Measurements from ENCODE around the gene NUCB1. TPM values are rescaled to one million over a fixed set of nuclear protein-coding genes. Genes with fewer than 3 reads are reported as not detected.
A peak's percentile ranks its signal among the peaks of the same experiment; 100 is the strongest.
"Not testable (repeated sequence)": the region's sequence is repeated elsewhere in the genome, so short reads cannot be mapped to it uniquely, and the experiment has no call there.

Gene NUCB1
- total RNA-seq, 1 donor from 2014 or later = 160 TPM

DNA sequence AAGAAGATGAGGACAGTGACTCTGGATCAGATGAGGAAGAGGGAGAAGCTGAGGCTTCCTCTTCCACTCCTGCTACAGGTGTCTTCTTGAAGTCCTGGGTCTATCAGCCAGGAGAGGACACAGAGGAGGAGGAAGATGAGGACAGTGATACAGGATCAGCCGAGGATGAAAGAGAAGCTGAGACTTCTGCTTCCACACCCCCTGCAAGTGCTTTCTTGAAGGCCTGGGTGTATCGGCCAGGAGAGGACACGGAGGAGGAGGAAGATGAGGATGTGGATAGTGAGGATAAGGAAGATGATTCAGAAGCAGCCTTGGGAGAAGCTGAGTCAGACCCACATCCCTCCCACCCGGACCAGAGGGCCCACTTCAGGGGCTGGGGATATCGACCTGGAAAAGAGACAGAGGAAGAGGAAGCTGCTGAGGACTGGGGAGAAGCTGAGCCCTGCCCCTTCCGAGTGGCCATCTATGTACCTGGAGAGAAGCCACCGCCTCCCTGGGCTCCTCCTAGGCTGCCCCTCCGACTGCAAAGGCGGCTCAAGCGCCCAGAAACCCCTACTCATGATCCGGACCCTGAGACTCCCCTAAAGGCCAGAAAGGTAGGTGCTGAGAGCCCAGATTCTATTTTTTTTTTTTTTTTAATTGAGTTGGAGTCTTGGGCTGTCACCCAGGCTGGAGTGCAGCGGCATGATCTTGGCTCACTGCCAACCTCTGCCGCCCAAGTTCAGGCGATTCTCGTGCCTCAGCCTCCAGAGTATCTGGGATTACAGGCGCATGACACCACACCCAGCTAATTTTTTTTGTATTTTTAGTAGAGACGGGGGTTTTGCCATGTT, 25.6 kb upstream of the NUCB1 start:
- peak; percentile 61 for DNase-seq (ENCODE audit: low spot score)

DNA sequence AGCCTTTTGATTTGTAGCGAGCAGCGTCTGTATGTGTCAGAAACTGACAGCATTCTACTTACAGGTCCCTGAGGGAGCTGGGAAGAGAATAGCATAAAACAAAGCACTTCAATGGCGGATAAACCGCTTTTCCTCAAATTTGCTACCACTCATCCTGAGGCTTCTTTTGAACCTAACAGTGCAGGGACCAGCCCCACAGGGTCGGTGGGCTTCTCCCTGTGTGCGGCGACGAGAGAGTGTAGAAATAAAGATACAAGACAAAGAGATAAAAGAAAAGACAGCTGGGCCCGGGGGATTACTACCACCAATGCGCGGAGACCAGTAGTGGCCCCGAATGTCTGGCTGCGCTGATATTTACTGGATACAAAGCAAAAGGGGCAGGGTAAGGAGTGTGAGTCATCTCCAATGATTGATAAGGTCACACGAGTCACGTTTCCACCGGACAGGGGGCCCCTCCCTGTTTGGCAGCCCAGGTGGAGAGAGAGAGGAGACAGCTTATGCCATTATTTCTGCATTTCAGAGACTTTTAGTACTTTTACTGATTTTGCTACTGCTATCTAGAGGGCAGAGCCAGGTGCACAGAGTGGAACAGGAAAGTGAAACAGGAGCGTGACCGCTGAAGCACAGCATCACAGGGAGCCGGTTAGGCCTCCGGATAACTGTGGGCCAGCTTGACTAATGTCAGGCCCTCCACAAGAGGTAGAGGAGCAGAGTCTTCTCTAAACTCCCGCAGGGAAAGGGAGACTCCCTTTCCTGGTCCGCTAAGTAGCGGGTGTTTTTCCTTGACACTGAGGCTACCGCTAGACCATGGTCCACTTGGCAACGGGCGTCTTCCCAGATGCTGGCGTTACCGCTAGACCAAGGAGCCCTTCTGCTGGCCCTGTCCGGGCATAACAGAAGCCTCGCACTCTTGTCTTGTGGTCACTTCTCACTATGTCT, 23.8 kb upstream of the NUCB1 start:
- DNase-seq (ENCODE audit: low spot score) = peak; percentile 28

DNA sequence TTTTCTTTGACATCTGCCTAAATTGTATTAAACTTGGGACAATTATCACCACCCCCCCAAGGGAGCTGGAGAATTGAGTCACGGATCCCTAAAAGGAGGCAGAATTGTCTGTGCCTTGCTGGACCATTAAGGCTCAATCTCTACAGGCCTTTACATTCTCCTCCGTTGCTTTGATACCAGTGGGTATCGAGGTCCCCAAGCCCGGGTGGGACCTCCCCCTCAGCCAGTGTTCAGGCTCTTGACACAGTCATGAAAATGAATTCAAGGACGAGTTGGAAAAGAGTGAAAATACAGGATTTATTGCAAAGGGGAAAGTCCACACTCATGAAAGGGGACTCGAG, 22.3 kb upstream of the NUCB1 start:
- DNase-seq (ENCODE audit: low spot score) = no peak

DNA sequence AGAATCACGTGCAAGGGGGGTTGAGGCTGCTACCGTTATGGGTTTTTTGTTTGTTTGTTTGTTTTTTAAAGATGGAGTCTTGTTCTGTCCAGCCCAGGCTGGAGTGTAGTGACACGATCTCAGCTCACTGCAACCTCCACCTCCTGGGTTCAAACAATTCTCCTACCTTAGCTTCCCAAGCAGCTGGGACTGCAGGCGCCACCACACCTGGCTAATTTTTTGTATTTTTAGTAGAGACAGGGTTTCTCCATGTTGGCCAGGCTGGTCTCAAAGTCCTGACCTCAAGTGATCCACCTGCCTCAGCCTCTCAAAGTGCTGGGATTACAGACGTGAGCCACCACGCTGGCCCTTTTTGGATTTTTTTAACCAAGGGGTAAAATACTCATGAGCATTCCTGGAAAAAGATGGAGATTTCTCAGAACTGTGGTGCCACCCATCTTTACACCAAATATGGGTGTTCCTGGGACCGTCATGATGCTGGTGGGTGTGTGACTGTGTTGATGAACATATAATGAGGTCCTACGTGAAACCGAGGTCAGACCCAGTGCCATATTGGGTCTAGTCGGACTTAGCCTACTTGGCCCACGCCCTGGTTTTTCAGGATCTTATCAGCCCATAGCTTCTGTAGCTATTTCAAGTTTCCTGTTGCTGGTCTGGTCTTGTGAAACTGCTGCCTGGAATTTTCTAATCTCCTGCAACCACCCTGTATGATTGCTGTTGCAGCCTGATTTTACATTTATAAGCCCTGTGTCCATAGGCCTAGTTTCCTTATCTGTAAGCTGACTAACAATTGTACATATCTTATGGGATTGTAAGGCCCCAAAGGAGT, 21.7 kb upstream of the NUCB1 start:
- DNase-seq (ENCODE audit: low spot score) = peak; percentile 90

DNA sequence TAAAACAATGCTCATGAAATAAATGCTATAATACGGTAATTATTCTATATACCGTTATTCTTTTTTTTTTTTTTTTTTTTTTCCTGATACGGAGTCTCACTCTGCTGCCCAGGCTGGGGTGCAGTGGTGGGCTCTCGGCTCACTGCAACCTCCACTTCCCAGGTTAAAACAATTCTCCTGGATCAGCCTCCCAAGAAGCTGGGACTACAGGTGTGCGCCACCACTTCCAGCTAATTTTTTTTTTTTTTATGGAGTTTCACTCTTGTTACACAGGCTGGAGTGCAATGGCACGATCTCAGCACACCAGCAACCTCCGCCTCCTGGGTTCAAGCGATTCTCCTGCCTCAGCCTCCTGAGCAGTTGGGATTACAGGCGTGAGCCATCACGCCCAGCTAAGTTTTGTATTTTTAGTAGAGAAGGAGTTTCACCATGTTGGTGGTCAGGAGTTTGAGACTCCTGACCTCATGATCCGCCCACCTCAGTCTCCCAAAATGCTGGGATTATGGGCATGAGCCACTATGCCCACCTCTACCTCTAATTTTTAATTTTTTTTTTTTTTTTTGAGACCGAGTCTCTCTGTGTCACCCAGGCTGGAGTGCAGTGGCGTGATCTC, 21.0 kb upstream of the NUCB1 start:
- no peak for DNase-seq (ENCODE audit: low spot score)

DNA sequence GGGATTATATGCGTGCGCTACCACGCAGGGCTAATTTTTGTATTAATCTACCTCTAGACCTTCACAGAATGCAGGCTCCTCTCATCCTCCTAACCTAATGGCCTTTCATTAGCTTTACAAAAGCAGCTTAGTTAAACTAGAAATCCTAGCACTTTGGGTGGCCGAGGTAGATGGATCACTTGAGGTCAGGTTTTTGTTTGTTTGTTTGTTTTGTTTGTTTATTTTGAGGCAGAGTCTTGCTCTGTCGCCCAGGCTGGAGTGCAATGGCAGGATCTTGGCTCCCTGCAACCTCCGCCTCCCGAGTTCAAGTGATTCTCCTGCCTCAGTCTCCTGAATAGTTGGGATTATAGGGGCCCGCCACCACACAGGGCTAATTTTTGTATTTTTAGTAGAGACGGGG, 20.4 kb upstream of the NUCB1 start:
- not testable (repeated sequence) for DNase-seq (ENCODE audit: low spot score)

DNA sequence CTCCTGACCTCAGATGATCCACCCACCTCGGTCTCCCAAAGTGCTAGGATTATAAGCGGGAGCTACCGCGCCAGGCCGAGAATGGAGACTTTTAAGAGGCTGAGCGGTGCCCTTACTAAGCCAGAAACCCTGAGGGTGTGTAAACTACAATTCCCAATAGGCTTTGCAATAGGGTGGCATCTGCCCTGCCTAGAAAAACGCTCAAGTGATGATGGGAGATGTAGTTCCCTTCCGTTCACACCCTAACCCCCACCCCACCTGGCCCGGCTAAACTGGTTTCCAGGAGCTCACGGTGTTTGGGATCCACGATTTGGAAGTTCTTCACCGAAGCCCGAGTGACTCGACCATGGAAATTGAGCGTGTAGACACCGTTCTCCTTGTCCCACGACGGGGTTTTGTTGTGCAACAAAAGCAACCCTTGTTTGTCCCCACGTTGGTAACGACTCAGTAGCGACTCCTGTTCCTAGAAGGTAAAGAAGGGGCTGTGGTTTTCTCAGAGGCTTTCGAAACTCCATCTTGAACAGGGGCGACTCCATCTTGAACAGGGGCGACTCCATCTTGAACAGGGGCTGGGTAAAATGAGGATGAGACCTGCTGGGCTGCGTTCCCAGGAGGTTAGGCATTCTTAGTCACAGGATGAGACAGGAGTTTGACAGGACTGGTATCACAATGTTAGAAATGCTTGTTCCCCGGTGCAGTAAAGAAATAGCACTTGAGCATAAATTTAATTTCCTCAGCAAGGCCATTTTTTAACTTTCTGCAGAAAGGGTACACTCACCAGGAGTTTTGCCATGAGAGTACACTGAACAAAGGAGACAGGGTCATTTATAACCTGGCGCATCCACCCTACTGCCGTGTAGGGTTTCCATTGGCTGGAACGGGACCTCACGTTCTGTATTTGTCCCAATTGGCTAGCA, 18.1 kb upstream of the NUCB1 start:
- DNase-seq (ENCODE audit: low spot score) = peak; percentile 38

DNA sequence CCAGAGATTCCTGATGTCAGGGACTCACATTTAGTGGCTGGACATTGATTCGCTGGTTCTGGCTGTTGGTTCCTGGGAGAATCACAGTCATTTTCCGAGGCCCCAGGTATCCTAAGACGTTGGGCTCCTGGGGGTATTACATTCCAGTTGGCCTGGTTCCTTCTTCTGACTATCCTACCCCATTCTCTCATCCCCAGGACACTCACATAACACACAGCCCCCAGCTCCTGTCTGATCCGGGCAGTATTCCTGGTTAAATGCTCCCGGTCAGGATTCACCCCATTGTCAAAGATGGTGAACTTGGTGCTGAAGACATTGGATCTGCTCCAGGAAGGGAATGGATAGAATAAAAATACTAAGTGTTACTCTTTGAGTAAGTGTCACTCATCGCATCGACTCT, 16.4 kb upstream of the NUCB1 start:
- DNase-seq (ENCODE audit: low spot score) = no peak

DNA sequence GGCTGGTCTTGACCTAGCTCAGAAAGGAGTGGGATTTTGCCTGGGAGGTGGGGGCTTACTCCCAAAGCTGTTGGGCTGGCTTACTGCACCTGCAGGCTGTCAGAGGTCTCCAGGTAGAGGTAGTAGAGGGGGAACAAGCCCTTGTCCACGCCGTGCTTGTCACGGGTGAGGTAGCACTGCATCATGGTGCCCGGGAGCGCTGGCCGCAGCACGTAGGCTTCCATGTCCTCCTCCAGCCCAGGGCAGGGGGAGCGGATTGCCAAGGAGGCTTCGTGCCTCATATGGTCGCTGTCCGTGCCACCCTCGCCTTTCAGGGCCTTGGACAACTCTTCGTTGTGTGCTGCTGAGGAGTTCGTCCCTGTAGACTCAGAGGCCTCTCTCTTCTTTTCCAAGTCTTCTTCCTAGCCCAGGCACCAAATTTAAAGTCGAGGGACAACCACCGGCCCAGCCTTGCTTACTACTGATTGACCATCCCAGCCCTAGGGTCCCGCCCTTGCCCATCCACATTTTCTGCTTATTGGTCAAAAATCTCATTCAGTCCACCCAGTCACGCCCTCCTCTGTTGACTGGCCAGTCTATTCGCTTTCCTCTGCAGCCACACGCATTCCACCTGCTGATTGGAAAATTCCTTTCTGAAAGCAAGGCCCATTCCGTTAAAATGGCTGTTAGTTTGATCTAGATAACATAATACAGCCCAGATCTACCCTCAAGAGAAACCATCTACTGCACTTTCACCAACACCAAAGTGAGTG, 12.1 kb upstream of the NUCB1 start:
- no peak for DNase-seq (ENCODE audit: low spot score)

DNA sequence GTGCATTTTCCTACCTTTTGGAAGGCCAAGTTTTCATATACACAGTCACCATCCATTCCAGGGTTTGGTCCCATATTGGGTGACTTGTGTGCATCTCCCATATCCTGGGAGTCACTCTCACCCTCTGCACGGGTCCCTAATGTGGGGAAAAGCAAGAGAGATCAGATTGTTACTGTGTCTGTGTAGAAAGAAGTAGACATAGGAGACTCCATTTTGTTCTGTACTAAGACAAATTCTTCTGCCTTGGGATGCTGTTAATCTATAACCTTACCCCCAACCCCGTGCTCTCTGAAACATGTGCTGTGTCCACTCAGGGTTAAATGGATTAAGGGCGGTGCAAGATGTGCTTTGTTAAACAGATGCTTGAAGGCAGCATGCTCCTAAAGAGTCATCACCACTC, 10.6 kb upstream of the NUCB1 start:
- not testable (repeated sequence) for DNase-seq (ENCODE audit: low spot score)

DNA sequence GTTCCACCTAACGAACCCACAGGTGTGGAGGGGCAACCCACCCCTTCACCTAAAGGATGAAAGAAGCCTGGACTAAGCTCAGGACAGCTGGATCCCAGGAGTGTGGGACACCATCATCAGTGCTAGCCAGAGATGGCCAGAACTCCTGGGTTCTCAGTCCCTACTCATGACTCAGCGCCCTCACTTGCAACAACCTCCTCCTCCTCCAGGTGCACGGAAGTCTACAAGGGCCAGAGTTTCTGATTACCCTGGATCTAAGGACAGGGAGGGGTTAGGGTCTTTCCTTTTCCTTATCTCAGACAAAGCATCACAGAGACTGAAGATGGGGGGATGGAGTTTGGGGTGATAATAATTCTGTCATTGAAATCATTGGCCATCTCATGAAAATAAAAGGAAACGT, 9.6 kb upstream of the NUCB1 start:
- DNase-seq (ENCODE audit: low spot score) = no peak

DNA sequence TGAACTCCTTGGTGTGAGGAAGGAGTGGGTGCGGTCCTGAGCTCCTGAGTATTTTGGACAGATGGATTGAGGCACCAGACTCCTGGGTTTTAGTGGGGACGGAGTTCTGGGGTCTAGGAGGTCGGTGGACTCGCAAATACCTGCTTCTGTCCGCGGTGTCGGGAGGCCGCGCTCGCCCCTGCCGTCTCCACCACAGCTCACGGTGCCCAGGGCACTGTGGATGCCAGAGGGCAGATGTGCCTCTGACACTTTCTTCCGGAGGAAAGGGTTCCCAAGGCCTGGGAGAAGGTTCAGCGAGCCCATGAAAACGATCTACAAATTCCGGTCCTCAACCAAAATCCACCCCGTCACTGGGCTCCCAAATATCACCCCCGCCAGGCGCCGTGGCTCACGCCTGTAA, 4.9 kb upstream of the NUCB1 start:
- no peak for DNase-seq (ENCODE audit: low spot score)

DNA sequence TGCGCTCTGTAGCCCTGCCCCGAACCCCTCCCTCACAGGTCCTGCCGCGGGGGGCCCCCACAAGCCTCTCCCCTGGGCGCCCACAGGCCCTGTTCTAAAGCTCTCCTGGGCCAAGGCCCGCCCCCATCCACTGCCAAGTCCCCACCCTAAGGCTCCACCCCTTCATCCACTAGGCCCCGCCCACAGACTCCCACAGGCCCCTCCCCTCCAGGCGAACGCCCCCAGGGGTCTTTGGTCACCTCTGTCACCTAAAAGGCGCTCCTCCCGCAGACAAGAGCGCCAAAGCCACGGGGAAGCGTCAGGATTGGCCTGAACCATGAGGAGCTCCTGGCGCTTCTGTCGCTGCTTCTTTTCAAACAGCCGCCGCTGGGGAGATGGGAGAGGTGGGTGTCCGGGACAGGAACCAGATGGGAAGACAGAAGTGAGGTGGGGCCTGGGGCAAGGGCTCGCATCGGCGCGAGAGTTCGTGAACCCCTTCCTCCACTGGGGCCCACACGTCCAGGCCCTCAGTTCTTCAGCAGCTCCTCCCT, 3.9 kb upstream of the NUCB1 start:
- DNase-seq (ENCODE audit: low spot score) = peak; percentile 75

DNA sequence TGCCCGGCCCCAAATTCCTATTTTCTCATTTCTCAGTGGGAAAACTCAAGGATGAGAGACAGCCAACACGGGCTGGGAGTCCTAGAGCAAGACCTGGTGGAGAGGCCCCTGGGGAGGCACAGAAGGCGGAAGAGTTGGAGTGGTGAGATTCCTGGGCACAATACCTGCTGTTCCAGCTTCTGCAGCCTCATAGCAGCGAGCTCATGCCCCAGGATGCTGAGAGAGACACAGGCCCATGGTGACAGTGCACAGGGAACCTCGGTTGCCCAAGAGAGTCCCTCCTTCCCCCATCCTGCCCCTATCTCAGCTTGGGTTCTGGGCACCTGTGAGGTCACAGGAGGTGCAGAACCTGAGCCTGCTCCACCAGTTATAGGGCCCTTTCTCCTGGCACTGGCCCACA, 2.9 kb upstream of the NUCB1 start:
- DNase-seq (ENCODE audit: low spot score) = no peak

DNA sequence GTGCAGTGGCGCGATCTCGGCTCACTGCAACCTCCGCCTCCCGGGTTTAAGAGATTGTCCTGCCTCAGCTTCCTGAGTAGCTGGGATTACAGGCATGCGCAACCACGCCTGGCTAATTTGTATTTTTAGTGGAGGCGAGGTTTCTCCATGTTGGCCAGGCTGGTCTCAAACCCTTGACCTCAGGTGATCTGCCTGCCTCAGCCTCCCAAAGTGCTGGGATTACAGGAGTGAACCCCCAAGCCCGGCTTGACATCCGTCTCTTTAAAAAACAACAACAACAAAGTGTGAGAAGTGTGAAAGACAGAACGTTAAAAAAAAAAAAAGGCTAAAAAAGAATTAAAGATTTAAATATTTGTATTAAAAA, 744 bp upstream of the NUCB1 start:
- DNase-seq (ENCODE audit: low spot score) = not testable (repeated sequence)

DNA sequence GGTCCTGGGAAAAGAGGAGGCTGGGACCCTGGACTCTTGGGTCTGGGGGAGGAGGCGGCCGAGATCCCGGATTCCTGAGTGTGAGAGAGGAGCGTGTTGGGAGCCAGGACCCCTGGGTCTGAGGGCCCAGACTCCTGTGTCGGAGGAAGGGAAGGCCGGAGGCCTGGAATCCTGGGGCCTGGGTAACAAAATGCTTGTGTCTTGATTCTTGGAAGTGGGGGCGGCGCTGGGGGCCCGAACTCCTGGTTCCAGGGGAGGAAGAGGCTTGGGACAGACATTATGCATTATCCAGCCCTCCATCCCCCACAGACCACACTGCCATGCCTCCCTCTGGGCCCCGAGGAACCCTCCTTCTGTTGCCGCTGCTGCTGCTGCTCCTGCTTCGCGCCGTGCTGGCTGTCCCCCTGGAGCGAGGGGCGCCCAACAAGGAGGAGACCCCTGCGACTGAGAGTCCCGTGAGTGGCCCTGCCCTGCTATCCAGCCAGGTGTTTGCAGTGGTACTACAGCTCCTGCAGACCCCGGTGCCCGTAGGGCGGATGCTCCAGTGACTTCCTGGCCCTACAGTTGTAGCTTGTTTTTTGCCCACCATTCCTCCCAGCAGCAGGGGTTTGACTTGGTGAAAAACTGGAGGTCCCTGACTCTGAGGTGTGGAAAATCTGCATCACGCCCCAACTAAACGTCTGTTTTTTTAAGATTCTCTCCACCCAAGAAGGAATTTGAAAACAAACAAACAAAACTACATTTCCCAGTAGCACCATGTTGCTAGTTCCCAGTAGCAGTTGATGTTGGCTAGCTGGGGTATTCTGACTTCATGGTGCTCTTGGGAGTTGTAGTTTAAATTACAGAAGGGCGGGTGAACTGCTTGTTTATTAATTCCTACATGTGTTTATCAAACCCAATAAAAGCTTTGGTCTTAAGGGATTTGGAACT, 630 bp downstream of the NUCB1 start:
- DNase-seq (ENCODE audit: low spot score) = peak; percentile 30

DNA sequence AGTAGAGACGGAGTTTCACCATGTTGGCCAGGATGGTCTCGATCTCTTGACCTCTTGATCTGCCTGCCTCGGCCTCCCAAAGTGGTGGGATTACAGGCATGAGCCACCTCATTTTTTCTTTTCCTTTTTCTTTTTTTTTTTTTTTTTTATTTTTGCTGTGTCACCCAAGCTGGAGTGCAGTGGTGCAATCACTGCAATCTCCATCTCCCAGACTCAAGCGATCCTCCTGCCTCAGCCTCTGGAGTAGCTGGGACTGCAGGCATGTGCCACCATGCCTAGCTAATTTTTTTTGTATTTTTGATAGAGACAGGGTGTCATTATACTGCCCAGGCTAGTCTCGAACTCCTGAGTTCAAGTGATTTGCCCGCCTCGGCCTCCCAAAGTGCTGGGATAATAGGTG, 2.2 kb downstream of the NUCB1 start:
- not testable (repeated sequence) for DNase-seq (ENCODE audit: low spot score)

DNA sequence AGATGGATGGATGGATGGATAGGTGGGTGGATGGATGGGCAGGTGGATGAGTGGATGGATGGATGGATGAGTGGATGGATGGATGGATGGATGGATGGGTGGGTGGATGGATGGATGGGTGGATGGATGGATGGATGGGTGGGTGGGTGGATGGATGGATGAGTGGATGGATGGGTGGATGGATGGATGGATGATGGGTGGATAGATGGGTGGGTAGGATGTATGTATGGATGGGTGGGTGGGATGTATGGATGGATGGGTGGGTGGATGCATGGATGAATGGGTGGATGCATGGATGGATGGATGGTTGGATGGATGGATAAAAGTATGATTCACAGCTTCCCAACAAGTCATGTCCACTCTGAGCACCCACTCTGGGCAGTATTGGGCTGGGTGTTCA, 3.7 kb downstream of the NUCB1 start:
- DNase-seq (ENCODE audit: low spot score) = not testable (repeated sequence)
